ENCODE data around the gene CFLAR. TPM values are rescaled to one million over a fixed set of nuclear protein-coding genes. Genes with fewer than 3 reads are reported as not detected.
A peak's percentile ranks its signal among the peaks of the same experiment; 100 is the strongest.

CFLAR gene
- total RNA-seq, 1 experiment from 2014 or later: 7.6 TPM

- peak; percentile 72 for DNase-seq
- no peak overlapping the region for H4K91ac ChIP-seq (ENCODE audit: insufficient read length, low read depth, low read length)
- H2BK5ac ChIP-seq (ENCODE audit: insufficient read length, low read length): no peak overlapping the region
- peak; percentile 85 for TF ChIP-seq CTCF (conservative IDR thresholded peaks at IDR 0.05)
- H4K8ac ChIP-seq (replicated peaks; ENCODE audit: insufficient read length, low read depth, low read length): no peak overlapping the region
- no peak overlapping the region for H2AK5ac ChIP-seq (ENCODE audit: insufficient read length, low read length)
- no peak overlapping the region for H3K18ac ChIP-seq (ENCODE audit: insufficient read length, low read depth, low read length)
- no peaks in the 10 kb centered on the region for H3K9me3 ChIP-seq (ENCODE audit: control insufficient read depth, low read depth, low read length)
- no peak overlapping the region for H2BK20ac ChIP-seq (ENCODE audit: low read depth, low read length, poor library complexity, severe bottlenecking)
- H3K23me2 ChIP-seq (ENCODE audit: insufficient read length, low read depth, low read length, poor library complexity, severe bottlenecking): no peaks in the 10 kb centered on the region
- H4K5ac ChIP-seq (ENCODE audit: insufficient read length, low read depth, low read length): no peak overlapping the region
- H3K4ac ChIP-seq (ENCODE audit: low read depth, low read length): no peak overlapping the region
- H3K4me1 Mint-ChIP-seq: peaks cover 11 to 12% of the 10 kb centered on the region in 2 experiments
- H2AFZ ChIP-seq (ENCODE audit: low read length): peak overlapping the region; percentile 78
- no peak overlapping the region for H3K27ac ChIP-seq (ENCODE audit: insufficient read length, low read depth, low read length)
- no peak overlapping the region for H3K4me2 ChIP-seq (ENCODE audit: insufficient read depth, insufficient read length, low read length)
- H2BK15ac ChIP-seq (ENCODE audit: low read depth, low read length): no peak overlapping the region
- H3K4me3 Mint-ChIP-seq: no peak overlapping the region
- no CpG with 5 or more reads among the region's 5 CpGs for WGBS (ENCODE audit: extremely low coverage, insufficient read length, low lambda C conversion rate)
- no peak overlapping the region for H3K23ac ChIP-seq (ENCODE audit: insufficient read length, low read depth, low read length)
- H3K4me1 ChIP-seq (ENCODE audit: insufficient read depth, low read length): peaks cover 4% of the 10 kb centered on the region; the same call in 1 of the 2 replicates
- H3K79me1 ChIP-seq (ENCODE audit: insufficient read depth, low read depth, low read length, poor library complexity, severe bottlenecking): no peaks in the 10 kb centered on the region
- no peak overlapping the region for H3K14ac ChIP-seq (ENCODE audit: insufficient read depth, low read length)
- H3K27me3 ChIP-seq (ENCODE audit: insufficient read depth, low read length): no peaks in the 10 kb centered on the region
- H3K79me2 ChIP-seq (ENCODE audit: insufficient read depth, low read length): no peaks in the 10 kb centered on the region
- H2BK12ac ChIP-seq (ENCODE audit: insufficient read length, low read depth, low read length): no peak overlapping the region
- no peak overlapping the region for H3K9ac ChIP-seq (ENCODE audit: extremely low read depth, insufficient read length, low read length)
- no peak overlapping the region for H3K56ac ChIP-seq (ENCODE audit: insufficient read length, low read depth, low read length)
- H4K20me1 ChIP-seq (ENCODE audit: control insufficient read depth, insufficient read depth, insufficient read length): no peaks in the 10 kb centered on the region
- H3T11ph ChIP-seq (ENCODE audit: low read length): no peak overlapping the region
- no peak overlapping the region for H2BK120ac ChIP-seq (ENCODE audit: low read depth, low read length, poor library complexity, severe bottlenecking)
- H3K27ac Mint-ChIP-seq: peak overlapping the region; percentile 21 to 95 (median 67); a peak in 6 of 7 replicates
- no peaks in the 10 kb centered on the region for H3K27me3 Mint-ChIP-seq (ENCODE audit: low read depth)
- H3K9me3 Mint-ChIP-seq: no peaks in the 10 kb centered on the region
- H3K36me3 Mint-ChIP-seq (ENCODE audit: insufficient read depth in 1 of 3, low read depth in 3 of 3): no peaks in the 10 kb centered on the region
These were observed 42.4 kb downstream of the CFLAR start for GRCh38 chr2:201158111-201158929.

Data from H9 (cell line).